ENCODE measurements around the gene FDCSP. TPM values are rescaled to one million over a fixed set of nuclear protein-coding genes. Genes with fewer than 3 reads are reported as not detected.

FDCSP gene
- not detected in 2 replicates for total RNA-seq

DNA sequence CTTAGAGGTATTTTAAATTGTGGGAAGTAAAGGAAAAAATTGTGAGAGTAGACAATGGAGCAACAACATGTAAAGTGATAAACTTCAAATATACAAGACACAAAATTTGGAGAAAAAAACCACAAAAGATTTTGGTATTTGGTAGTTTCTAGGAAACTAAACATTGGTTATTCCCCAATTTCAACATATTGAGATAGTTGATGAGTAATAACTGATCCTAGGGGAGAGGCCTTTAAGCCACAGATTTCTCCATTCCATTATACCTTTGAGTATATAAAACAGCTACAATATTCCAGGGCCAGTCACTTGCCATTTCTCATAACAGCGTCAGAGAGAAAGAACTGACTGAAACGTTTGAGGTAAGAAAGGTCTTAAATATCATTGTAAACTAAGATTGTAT, at the start of gene FDCSP:
FDCSP (plus strand) TSS at position 301 of the 400 bp plus-strand sequence. CDS start 5,071 bp downstream, outside the sequence.

DNA sequence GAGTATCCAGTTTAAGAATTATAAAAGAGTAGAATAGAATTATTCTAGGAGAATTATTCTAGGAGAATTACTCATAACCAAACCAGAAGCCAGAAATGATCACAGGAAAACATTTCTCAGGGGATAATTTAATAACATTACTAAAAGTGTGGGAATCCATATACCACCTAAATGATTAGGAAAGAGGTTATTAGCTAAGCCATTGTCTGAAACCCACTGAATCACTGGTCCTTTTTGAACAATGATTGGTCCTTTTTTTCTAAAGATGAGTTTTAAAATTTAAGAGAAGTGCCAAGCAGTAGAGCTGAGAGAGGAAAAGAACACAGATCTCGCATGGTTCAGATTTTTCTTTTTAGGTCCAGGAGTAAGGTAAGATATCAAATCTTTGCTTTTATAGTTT, 30.5 kb upstream of the FDCSP start, which contains the start of gene ODAM:
ODAM (plus strand) TSS at position 301 of the 400 bp plus-strand sequence. CDS start 819 bp downstream, outside the sequence.

DNA sequence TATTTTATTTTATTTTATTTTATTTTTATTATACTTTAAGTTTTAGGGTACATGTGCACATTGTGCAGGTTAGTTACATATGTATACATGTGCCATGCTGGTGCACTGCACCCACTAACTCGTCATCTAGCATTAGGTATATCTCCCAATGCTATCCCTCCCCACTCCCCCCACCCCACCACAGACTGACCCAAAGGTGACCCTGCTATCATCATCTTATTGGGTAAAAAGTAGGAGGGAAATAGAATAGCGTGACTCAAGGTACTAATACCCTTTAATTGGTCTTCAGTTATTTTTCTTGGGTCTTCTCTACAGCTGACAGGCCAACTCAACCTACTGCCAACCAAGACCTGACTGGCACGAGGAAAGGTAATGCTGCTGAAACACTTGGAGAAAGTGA, 16.4 kb downstream of the FDCSP start, which contains the start of gene CSN3:
CSN3 (plus strand) TSS at position 301 of the 400 bp plus-strand sequence. CDS start 2,223 bp downstream, outside the sequence.

Other genes with a start within 250 kb of the FDCSP start
- not detected in 2 replicates for gene STATH, start 230.2 kb upstream of the FDCSP start, total RNA-seq
- not detected in 2 replicates for gene HTN3, start 197.7 kb upstream of the FDCSP start, total RNA-seq
- gene HTN1, start 175.7 kb upstream of the FDCSP start, total RNA-seq: not detected in 2 replicates
- not detected in 2 replicates for gene PRR27, start 71.9 kb upstream of the FDCSP start, total RNA-seq
- not detected in 2 replicates for gene ODAM, start 30.4 kb upstream of the FDCSP start, total RNA-seq
- not detected in 2 replicates for gene CSN3, start 16.5 kb downstream of the FDCSP start, total RNA-seq
- gene CABS1, start 108.9 kb downstream of the FDCSP start, total RNA-seq: not detected in 2 replicates
- gene SMR3A, start 134.6 kb downstream of the FDCSP start, total RNA-seq: not detected in 2 replicates
- gene SMR3B, start 157.0 kb downstream of the FDCSP start, total RNA-seq: not detected in 2 replicates
- gene OPRPN, start 171.8 kb downstream of the FDCSP start, total RNA-seq: not detected in 2 replicates
- not detected in 2 replicates for gene MUC7, start 246.1 kb downstream of the FDCSP start, total RNA-seq